Chondrocyte (in vitro differentiated cells): ENCODE data around the gene GJC2. TPM values are rescaled to one million over a fixed set of nuclear protein-coding genes. Genes with fewer than 3 reads are reported as not detected.

Experiments
- DNase-seq: peaks from one replicate; pipeline ENCODE4 v3.0.0; 2021; ENCODE audit warnings: mixed read lengths, low spot score
- H3K27ac Mint-ChIP-seq: one replicate; pipeline ENCODE4 v1.8.0; 2021; ENCODE audit warnings: mild to moderate bottlenecking, moderate library complexity, mixed read lengths; ENCODE audit not compliant: unreplicated experiment
- H3K27me3 Mint-ChIP-seq: 2 replicates; pipeline ENCODE4 v1.8.0; 2021; ENCODE audit warnings: low read depth, mixed read lengths
- H3K36me3 Mint-ChIP-seq: 2 replicates; pipeline ENCODE4 v1.8.0; 2021; ENCODE audit warnings: low read depth, mixed read lengths
- H3K4me1 Mint-ChIP-seq: 2 replicates; pipeline ENCODE4 v1.8.0; 2021; ENCODE audit warnings: low read depth, mild to moderate bottlenecking, mixed read lengths
- H3K4me3 Mint-ChIP-seq: one replicate; pipeline ENCODE4 v1.8.0; 2021; ENCODE audit warnings: mild to moderate bottlenecking, moderate library complexity, mixed read lengths; ENCODE audit not compliant: unreplicated experiment
- H3K9me3 Mint-ChIP-seq: 2 replicates; pipeline ENCODE4 v1.8.0; 2021; ENCODE audit warnings: low read depth, mixed read lengths
- CTCF ChIP-seq: fragments of 200-600 bp; sonication (generic); IDR thresholded peaks from 2 replicates; pipeline ENCODE4 v1.5.0; 2021; ENCODE audit warnings: antibody characterized with exemption, mild to moderate bottlenecking, moderate library complexity
- total RNA-seq: library from RNA; stranded (reverse); gene quantifications from 3 replicates; pipeline ENCODE4 v1.2.1, GENCODE V29; 2021

Gene GJC2
- total RNA-seq, 1 donor from 2014 or later = 2.0 TPM

- Mint-ChIP-seq H3K36me3 (no peaks in the 10 kb centered on the region), H3K4me3 (peak overlapping the region; percentile 91), H3K27me3 (no peaks in the 10 kb centered on the region), H3K4me1 (peaks cover 32% of the 10 kb centered on the region), H3K27ac (no peak overlapping the region), H3K9me3 (no peaks in the 10 kb centered on the region)
- no peak for TF ChIP-seq CTCF
- peak; percentile 88 for DNase-seq
Observed at GRCh38 chr1:228142155-228142691, 7.5 kb upstream of the GJC2 start.

DNA sequence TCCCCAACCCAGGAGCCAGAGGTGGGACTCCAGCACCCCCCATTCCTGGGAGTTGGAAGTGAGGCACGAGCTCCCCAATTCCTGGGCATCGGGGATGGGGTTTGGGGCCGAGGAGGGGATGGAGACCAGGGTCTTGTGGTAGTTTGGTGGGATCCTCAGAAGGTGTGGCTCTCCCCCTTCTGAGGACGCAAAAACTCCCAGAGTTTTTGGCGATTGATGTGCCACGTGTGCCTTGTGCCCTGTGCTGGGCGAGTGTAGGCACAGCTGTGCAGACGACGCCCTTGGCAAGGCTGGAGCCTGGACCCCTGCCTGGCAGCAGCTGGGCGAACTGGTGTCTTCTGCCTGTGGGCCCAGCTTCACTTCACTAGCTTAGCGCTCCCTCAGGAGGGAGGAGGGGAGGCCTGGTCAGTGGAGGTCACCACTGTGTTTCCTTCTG, 7.0 kb upstream of the GJC2 start:
- Mint-ChIP-seq H3K9me3 (no peaks in the 10 kb centered on the region), H3K27ac (peak overlapping the region; percentile 17), H3K27me3 (no peaks in the 10 kb centered on the region), H3K36me3 (no peaks in the 10 kb centered on the region), H3K4me3 (peak overlapping the region; percentile 91), H3K4me1 (peaks cover 32% of the 10 kb centered on the region)
- peak; percentile 79 for DNase-seq
- no peak for TF ChIP-seq CTCF

GRCh38 chr1:228143480-228144192, 6.1 kb upstream of the GJC2 start:
- Mint-ChIP-seq H3K36me3 (no peaks in the 10 kb centered on the region), H3K4me1 (peaks cover 32% of the 10 kb centered on the region), H3K9me3 (no peaks in the 10 kb centered on the region), H3K27me3 (no peaks in the 10 kb centered on the region), H3K4me3 (no peak overlapping the region), H3K27ac (no peak overlapping the region)
- no peak for TF ChIP-seq CTCF
- DNase-seq = peak; percentile 72

- no peak overlapping the region for H3K4me3 Mint-ChIP-seq
- no peaks in the 10 kb centered on the region for H3K36me3 Mint-ChIP-seq
- no peak overlapping the region for H3K27ac Mint-ChIP-seq
- no peaks in the 10 kb centered on the region for H3K9me3 Mint-ChIP-seq
- peaks cover 32% of the 10 kb centered on the region for H3K4me1 Mint-ChIP-seq
- no peak for TF ChIP-seq CTCF
- H3K27me3 Mint-ChIP-seq = no peaks in the 10 kb centered on the region
- DNase-seq = peak; percentile 77
Observed at GRCh38 chr1:228144193-228144992, 5.3 kb upstream of the GJC2 start.

DNA sequence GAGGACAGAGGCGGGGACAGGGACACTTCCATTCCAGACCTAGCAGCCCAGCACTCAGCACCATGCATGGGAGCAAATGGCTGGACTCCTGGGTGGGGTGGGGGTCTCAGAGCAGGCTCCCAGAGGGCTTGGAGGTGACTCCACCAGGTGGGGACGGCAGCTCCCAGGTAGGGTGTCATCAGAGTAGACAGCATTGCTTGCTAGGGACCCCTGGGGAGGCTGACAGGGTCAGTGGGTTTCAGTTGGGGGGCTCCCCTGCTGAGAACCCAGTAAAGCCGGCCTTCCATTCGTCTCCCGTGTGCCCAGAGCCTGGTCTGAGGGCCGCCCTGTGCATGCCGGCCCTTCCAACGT, 4.8 kb upstream of the GJC2 start:
- H3K27ac Mint-ChIP-seq = no peak overlapping the region
- H3K27me3 Mint-ChIP-seq = no peaks in the 10 kb centered on the region
- H3K4me3 Mint-ChIP-seq = no peak overlapping the region
- no peak for DNase-seq
- H3K4me1 Mint-ChIP-seq = peaks cover 32% of the 10 kb centered on the region
- H3K9me3 Mint-ChIP-seq = no peaks in the 10 kb centered on the region
- H3K36me3 Mint-ChIP-seq = no peaks in the 10 kb centered on the region
- TF ChIP-seq CTCF = no peak
